GM19468 (cell line): ENCODE results near the gene SRRM3.
"Not testable (repeated sequence)": the region's sequence is repeated elsewhere in the genome, so short reads cannot be mapped to it uniquely, and the experiment has no call there.

Experiments
- ATAC-seq: cut with Tn5 transposase; IDR thresholded peaks from one replicate; pipeline ENCODE4 v1.9.1; 2021; ENCODE audit warnings: mild to moderate bottlenecking, moderate library complexity, moderate number of reproducible peaks; ENCODE audit not compliant: unreplicated experiment; ENCODE audit errors: extremely low read depth

Gene SRRM3

DNA sequence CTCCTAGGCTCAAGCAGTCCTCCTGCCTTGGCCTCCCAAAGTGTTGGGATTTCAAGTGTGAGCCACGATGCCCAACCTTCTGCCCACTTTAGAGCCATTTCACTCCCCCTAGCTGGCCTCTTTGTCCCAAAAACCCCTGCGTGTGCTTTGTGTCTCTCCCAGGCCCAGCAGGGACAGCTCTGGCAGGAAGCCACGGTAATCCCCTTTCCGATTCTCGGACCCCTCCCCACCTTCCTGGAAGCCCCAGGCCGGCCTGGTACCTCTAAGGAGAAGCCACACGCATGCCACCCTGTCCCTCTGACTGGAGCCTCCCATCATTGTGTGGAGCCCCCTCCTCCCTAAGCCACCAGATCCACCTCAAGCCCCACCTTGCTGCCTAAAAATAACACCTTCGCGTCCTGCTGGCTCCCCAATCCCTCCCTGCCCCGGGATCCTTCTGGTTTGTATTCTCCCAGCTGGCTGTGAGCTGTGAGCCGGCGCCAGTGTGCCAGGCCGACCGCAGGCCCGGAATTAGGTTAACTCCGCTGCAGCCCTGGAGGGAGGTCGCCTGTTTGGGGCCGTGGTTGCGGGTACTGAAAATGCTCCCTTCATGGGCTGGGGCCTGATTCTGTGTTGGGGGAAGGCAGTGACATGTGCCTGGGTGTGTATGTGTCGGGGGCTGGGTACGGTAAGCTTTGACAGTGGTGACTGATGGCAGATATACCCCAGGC, 16.4 kb upstream of the SRRM3 start:
- no peak for ATAC-seq

GRCh38 chr7:76187272-76187671, 14.4 kb upstream of the SRRM3 start:
- no peak for ATAC-seq

- no peak for ATAC-seq
Measured at GRCh38 chr7:76189276-76189675, 12.4 kb upstream of the SRRM3 start.

DNA sequence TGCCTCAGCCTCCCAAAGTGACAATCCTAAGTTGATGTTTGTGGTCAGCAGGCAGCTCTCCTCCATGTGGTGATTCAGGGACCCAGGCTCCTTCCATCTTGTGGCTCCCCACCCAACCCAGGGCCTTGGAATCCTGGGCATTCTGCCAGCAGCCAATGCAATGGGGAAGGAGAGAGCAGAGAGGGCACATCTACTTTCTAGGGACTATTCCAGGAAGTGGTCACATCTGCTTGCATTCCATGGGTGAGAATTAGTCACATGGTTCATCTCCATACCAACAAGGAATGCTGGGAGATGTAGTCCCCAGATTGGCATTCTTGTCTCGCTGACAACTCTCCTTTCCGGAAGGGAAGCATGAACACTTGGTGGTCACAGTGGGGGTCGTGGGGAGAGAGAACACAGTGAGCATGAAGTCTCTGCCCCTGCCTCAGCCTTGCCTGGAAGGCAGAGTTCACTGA, 9.9 kb upstream of the SRRM3 start:
- no peak for ATAC-seq

- no peak for ATAC-seq
Measured at GRCh38 chr7:76193466-76193865, 8.2 kb upstream of the SRRM3 start.

GRCh38 chr7:76193883-76194282, 7.8 kb upstream of the SRRM3 start:
- no peak for ATAC-seq

DNA sequence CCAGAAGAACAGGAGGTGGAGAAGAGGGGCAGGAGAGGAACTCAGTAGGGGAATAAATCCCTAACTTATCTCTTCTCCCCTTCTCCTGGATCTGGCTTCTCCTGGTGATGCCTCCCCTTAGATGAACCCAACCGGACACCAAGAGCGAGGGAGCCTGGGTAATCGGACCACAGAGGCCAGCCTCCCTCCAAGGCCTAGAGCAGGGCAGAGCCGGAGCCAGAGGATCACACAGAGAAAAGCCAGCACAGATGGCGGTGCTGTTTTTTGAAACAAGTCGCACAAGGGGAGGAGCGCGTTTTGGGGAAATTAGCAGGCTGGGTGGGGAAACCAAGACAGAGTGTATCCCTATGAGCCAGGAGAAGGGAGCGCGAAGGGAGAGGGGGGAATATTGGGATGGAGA, 4.9 kb upstream of the SRRM3 start:
- ATAC-seq = no peak

DNA sequence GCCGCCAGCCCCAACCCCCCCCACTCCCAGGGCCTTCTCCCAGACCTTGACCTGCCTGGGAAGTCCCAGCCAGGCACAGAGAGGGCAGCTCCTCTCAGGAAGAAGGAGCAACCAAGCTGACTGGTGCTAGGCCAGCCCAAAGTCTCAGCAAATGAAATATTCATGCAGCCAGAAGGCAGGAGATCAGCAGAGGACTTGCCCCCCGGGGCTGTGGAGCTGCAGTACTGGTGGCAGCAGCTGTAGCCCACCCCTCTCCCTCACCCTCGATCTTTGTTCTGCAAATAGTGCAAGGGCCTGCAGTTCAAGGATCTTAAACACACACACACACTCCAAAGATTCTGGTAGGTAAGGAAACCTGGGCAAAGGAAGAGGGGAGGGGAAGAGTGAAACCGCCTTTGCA, 3.5 kb upstream of the SRRM3 start:
- no peak for ATAC-seq

DNA sequence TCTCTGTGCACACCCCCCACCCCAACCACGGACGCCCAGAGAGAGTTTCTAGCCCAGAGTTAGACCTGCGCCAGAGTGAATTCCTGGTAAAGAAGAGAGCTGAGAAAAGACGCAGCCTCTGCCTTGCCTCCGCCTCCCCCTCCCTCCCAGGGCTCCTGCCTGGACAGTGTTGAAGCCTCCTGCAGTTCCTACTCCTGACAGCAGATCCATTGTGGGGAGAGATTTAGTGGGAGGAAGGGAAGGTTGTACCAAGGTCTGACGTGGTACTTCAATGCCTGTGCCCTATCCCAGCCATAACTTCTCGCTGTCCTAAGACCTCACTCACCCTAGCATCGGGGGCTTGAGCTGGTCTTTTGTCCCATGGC, 952 bp downstream of the SRRM3 start:
- no peak for ATAC-seq

- ATAC-seq = no peak
Measured at GRCh38 chr7:76204147-76204546, 2.5 kb downstream of the SRRM3 start.

DNA sequence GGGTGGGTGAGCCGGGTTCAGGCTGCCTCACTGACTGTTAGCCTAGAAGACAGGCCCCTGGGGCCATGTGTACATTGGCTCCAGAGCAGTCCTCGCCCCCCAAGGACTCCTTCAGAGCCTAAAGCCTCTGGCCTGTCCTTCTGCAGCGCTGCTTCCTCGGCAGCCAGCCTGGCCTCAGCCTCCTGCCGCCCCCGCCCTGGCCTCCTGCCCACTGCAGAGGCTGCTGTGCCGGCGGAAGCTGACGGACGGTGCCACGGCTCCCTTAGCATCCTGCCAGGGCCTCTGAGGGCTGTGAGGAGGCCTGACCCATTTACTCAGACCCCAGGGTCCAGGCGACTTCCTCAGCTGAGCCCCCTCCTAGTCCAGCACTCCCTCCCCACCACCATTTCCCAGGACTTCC, 4.9 kb downstream of the SRRM3 start:
- ATAC-seq = no peak

GRCh38 chr7:76209310-76209709, 7.6 kb downstream of the SRRM3 start:
- no peak for ATAC-seq

DNA sequence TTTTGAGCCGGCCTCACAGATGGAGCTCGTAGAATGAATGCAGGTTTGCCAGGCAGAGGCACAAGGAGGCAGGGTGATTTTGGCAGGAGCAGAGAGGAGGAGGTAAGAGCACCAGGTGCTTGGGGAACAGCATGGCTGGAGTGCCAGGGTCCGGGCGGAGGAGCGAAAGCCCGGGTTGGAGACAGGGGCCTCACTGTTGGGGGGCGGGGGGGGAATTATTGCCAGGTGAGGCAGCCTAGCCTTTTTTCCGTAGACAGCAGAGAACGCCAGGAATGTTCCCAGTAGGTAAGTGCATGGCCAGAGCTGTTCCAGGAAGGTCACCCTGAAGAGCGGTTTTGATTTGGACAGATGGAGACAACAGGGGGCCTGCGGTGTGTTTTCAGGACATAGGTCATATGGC, 9.5 kb downstream of the SRRM3 start:
- no peak for ATAC-seq

GRCh38 chr7:76215349-76215748, 13.7 kb downstream of the SRRM3 start:
- ATAC-seq = not testable (repeated sequence)

DNA sequence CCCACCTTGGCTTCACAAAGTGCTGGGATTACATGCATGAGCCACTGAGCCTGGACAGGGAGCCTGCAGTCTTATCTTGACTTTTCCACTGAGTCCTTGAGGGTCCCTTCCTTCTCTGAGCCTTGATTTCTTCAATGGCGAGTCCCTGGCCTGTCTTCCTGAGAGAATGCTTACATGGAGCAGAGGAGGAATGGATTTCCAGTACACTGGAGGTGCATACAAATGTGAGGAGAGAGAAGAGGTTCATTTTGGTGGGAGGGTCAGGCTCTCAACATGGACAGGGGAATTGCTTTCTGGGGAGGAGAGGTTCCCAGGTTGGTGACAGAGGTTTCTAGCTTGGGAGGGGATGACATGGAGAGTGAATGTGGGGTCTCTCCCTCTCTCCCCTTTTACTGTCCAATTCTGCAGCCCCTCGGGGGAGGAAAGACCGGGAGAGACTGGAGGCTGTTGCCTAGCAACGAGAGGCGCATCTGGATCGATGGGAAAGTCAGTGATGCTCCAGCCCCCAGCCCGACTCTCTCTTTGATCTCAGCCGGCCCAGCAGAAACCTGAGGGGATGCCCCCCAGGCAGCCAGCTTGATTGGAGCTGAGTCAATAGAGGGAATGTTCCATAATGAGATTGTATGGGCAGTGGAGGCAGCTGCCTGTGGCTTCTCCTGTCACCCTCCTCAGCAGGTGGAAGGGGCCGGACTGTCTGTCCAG, 14.8 kb downstream of the SRRM3 start:
- no peak for ATAC-seq

DNA sequence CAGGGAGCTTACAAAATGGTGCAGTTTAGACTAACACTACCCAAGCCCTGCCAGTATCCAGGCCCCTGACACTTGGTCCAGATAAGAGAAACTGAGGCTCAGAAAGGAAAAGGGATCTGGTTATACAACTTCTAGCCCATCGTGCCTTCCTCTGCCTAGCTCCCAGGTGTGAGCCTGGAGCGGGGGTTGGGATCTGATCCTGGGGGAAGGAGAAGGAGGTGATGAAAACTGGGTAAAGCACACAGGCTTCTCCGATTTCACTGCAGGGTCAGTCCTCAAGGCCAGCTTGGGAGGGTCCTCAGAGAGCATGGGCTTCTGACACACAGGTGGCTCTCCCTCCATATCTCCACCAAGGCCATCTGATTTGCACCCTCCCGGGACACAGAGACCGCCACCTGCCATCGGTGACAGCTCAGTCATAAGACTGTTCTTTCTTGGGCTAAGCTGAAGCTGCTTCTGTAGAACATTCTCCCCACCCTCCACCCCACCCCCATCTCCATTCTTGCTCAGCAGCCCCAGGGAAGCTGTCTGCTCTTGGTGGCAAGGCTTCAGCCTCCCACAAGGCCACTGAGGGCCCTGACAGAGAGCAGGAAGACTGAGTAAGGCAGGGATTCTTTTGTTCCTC, 16.4 kb downstream of the SRRM3 start:
- no peak for ATAC-seq

GRCh38 chr7:76220185-76221057, 18.7 kb downstream of the SRRM3 start:
- no peak for ATAC-seq

- no peak for ATAC-seq
Measured at GRCh38 chr7:76222333-76222732, 20.6 kb downstream of the SRRM3 start.

DNA sequence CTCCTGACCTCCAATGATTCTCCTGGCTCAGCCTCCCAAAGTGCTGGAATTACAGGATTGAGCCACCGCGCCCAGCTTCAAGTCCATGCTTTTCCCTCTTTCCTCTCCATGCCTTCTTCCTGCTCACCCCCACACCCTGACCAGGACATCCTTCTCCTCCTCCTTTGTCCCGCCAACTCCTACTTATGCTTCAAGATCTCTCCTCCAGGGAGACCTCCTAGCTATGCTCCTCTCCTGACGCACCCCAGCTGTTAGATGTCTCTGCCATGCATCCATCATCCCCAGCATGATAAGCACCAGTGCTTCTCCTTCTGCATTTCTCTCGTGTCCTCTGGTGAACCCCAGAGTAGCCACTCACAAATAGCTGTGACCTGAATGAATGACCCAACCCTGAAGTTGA, 21.1 kb downstream of the SRRM3 start:
- no peak for ATAC-seq

DNA sequence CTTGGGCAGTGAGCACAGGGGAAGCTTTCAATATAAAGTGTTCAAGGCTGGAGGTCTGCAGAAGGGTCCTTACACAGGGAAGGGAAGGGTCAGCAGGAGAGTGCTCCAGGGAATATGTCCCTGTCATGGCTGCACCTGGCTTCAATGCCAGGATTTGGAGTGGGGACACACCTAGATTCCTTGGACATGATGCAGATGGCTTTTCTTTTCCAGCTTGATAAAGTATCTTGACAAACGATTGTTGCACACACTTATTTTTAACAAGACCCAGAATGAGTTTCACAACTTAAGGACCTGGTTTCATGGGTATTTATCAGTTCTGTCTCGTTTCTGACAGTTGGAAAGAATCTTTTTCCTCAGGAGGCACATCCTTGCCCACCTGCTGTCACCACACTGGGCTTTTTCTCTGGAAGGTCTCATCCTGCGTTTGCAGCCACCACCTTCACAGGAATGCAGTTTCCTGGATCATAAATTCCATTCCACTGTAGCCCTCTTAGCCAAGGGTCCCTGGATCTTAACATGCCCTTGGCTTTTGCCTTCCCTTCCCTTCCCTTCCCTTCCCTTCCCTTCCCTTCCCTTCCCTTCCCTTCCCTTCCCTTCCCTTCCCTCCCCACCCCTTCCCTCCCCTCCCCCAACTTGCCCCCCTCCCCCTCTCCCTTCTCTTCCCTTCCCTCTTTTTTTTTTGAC, 21.7 kb downstream of the SRRM3 start:
- no peak for ATAC-seq
